SK-N-MC (cell line): Measurements from ENCODE around the gene RPL35A.

Experiments
- EZH2 ChIP-seq: fragments of 200-600 bp; sonication (generic); IDR thresholded peaks from one replicate; pipeline ENCODE4 v1.6.1; 2017; ENCODE audit warnings: antibody characterized with exemption
- POLR2AphosphoS5 ChIP-seq: IDR thresholded peaks from 2 replicates; pipeline ENCODE4 v1.6.1; 2012; ENCODE audit warnings: mild to moderate bottlenecking, low read depth, low read length, borderline replicate concordance

GRCh38 chr3:197949778-197950676 lies at the start of gene RPL35A:
- TF ChIP-seq POLR2AphosphoS5 (peak; percentile 99), EZH2 (no peak)
